ENCODE measurements around the gene S100Z. TPM values are rescaled to one million over a fixed set of nuclear protein-coding genes. Genes with fewer than 3 reads are reported as not detected.
"Not testable (repeated sequence)": the region's sequence is repeated elsewhere in the genome, so short reads cannot be mapped to it uniquely, and the experiment has no call there.

Gene S100Z
- total RNA-seq, 2 experiments from 2014 or later = 0.81 to 1.1 TPM

DNA sequence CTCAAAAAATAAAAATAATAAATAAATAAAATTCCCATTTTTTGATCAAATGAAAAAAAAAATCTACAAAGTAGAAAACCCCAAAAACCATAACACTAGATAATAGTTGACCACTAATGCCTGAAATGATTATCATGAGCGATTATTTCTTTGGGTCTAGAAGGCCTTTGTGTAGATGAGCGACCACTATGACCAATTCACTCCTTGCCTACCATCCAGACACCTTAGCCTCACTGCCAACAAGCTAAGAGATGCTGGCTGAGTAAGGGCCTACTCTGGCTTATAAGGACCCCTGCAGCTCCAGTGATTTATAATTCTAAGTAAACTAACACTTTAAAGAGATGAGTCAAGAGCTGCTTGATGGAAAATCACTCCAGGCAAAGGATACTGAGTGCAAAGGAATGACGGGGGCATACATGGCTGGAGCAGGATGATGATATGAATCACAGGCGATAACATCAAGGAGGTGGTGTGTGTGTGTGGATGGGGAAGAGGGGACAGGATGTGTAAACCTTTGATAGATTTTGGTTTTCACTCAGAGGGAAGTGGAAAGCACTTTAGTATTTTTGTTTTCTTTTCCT lies 35.7 kb upstream of the S100Z start:
- Mint-ChIP-seq H3K4me1 (ENCODE audit: low read depth) (peaks cover 7% of the 10 kb centered on the region), H3K27me3 (ENCODE audit: low read depth) (peaks cover 11% of the 10 kb centered on the region), H3K9me3 (no peaks in the 10 kb centered on the region), H3K27ac (no peak overlapping the region), H3K36me3 (ENCODE audit: low read depth) (no peaks in the 10 kb centered on the region), H3K4me3 (no peak overlapping the region)
- intact Hi-C loops (cut with micrococcal nuclease) = no loop called here
- CTCF ChIA-PET = no interaction called here
- DNase-seq = no peak

- Mint-ChIP-seq H3K36me3 (ENCODE audit: low read depth) (no peaks in the 10 kb centered on the region), H3K9me3 (no peaks in the 10 kb centered on the region), H3K27ac (no peak overlapping the region), H3K4me3 (no peak overlapping the region), H3K27me3 (ENCODE audit: low read depth) (peaks cover 11% of the 10 kb centered on the region), H3K4me1 (ENCODE audit: low read depth) (peaks cover 16% of the 10 kb centered on the region)
- no peak for DNase-seq
- intact Hi-C loops (cut with micrococcal nuclease) = no loop called here
- CTCF ChIA-PET = interaction anchor here (1.0 to 1.6 kb wide), 2 partner anchors 9 to 329 kb away, joined by 3 to 4 read pairs; no protein-coding TSS in a partner anchor
Measured at GRCh38 chr5:76816110-76816831, 33.5 kb upstream of the S100Z start.

- peak; percentile 67 for DNase-seq
- Mint-ChIP-seq H3K4me1 (ENCODE audit: low read depth) (peaks cover 16% of the 10 kb centered on the region), H3K27ac (no peak within 1 kb of the TSS), H3K36me3 (ENCODE audit: low read depth) (peaks cover 2% of the 10 kb centered on the region), H3K4me3 (peak within 1 kb of the TSS; percentile 80), H3K9me3 (no peaks in the 10 kb centered on the region), H3K27me3 (ENCODE audit: low read depth) (peaks cover 11% of the 10 kb centered on the region)
- intact Hi-C loops (cut with micrococcal nuclease) = loop anchor here (1.0 to 2.0 kb wide), 4 partner anchors 28 to 211 kb away; partner anchors contain the start of genes AGGF1 and S100Z
- CTCF ChIA-PET = interaction anchor here (1.0 to 1.5 kb wide), 4 partner anchors 21 to 219 kb away, joined by 3 to 7 read pairs (median 3); no protein-coding TSS in a partner anchor
Measured at GRCh38 chr5:76818844-76819831, 30.7 kb upstream of the S100Z start, which contains the start of gene F2RL1. Gene F2RL1 (plus strand): TSS chr5:76819030. CDS start chr5:76819183, 153 bp downstream.

DNA sequence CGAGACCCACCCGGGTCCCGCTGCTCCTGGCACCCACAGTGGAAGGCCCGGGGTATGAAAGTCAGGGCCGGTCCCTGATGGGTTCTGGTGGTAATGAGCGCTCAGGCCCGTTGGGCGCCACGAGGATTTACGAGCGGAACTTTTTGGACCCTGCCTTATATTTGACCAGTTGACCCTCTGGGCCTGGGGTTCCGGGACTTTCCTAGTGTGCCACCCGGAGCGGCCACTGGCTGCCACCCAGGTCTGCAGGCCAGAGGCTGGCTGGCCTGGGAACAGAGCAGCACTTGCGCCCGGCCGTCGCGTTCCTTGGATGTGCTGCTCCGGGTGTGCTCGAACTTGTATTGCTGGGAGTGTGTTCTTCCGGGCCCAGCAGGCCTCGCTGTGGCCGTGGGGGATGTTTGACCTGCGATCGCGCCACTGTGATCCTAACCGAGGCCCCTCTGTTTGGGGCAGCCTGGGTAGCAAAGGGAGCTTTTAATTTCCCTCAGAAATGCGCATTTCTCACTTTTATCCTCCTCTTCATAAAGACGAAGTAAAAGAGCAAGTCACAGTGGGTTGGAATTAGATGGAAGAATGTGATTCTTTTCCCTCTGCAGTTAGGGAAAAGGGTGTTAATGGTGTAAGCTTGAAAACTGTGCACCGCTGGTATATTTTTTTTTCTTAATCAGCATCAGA lies 29.8 kb upstream of the S100Z start:
- Mint-ChIP-seq H3K36me3 (ENCODE audit: low read depth) (peaks cover 2% of the 10 kb centered on the region), H3K4me1 (ENCODE audit: low read depth) (peaks cover 16% of the 10 kb centered on the region), H3K27me3 (ENCODE audit: low read depth) (peaks cover 11% of the 10 kb centered on the region), H3K4me3 (peak overlapping the region; percentile 80), H3K9me3 (no peaks in the 10 kb centered on the region), H3K27ac (no peak overlapping the region)
- CTCF ChIA-PET = interaction anchor here (1.1 to 1.5 kb wide), 3 partner anchors 21 to 46 kb away, joined by 3 to 7 read pairs (median 3); no protein-coding TSS in a partner anchor
- intact Hi-C loops (cut with micrococcal nuclease) = loop anchor here (1.0 to 2.0 kb wide), 3 partner anchors 29 to 210 kb away; partner anchors contain the start of genes AGGF1 and S100Z
- no peak for DNase-seq

- peaks cover 2% of the 10 kb centered on the region for H3K36me3 Mint-ChIP-seq (ENCODE audit: low read depth)
- CTCF ChIA-PET = interaction anchor here (1.1 kb wide), 1 partner anchor 28 kb away, joined by 3 read pairs; no protein-coding TSS in a partner anchor
- peaks cover 16% of the 10 kb centered on the region for H3K4me1 Mint-ChIP-seq (ENCODE audit: low read depth)
- H3K4me3 Mint-ChIP-seq = peak overlapping the region; percentile 9
- no peak overlapping the region for H3K27ac Mint-ChIP-seq
- intact Hi-C loops (cut with micrococcal nuclease) = no loop called here
- H3K27me3 Mint-ChIP-seq (ENCODE audit: low read depth) = peaks cover 11% of the 10 kb centered on the region
- no peak for DNase-seq
- no peaks in the 10 kb centered on the region for H3K9me3 Mint-ChIP-seq
Measured at GRCh38 chr5:76820526-76820890, 29.3 kb upstream of the S100Z start.

DNA sequence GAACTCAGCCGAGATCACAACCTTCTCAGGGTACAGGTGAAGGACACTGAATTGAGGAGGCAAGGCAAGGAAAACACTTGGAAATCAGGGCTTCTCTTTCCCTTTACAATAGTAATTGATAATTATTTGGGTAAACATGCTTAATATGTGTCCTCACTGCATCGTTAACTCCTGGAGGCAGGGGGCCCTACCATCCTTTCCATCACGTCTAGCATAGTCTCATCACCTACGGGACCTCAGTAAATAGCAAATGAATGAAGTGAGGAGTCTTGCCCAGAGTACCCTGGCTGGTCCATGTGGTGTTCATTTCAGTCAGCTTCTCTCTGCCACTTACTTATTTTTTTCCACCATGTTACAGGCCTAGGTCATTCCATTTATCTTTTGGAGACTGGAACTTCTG lies 28.7 kb upstream of the S100Z start:
- DNase-seq = no peak
- Mint-ChIP-seq H3K27ac (no peak overlapping the region), H3K9me3 (no peaks in the 10 kb centered on the region), H3K36me3 (ENCODE audit: low read depth) (peaks cover 2% of the 10 kb centered on the region), H3K27me3 (ENCODE audit: low read depth) (peaks cover 11% of the 10 kb centered on the region), H3K4me1 (ENCODE audit: low read depth) (peaks cover 16% of the 10 kb centered on the region), H3K4me3 (no peak overlapping the region)
- intact Hi-C loops (cut with micrococcal nuclease) = no loop called here
- CTCF ChIA-PET = interaction anchor here (0.7 kb wide), 1 partner anchor 20 kb away, joined by 5 read pairs; no protein-coding TSS in a partner anchor

DNA sequence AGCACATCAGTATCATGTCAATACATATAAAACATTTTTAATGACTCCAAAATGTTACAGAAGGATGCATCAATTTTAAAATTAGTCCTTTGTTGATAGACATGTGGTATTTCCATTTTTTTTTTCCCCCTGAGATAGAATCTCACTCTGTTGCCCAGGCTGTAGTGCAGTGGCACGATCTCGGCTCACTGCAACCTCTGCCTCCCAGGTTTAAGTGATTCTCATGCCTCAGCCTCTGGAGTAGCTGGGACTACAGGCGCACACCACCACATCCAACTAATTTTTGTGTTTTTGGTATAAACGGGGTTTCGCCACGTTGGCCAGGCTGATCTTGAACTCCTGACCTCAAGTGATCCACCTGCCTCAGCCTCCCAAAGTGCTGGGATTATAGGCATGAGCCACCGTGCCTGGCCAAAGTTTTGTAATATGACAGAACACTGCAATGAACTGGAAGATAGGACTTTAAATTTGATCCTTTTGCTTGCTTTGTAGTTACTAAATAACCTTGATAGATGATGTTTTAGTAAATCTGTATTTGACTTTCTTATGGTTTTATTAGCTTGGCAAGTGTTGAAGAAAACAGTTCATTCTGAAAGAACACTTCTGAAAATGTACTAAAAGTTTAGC lies 27.6 kb upstream of the S100Z start:
- intact Hi-C loops (cut with micrococcal nuclease); H3K36me3 Mint-ChIP-seq (ENCODE audit: low read depth); H3K4me3 Mint-ChIP-seq; H3K9me3 Mint-ChIP-seq; H3K27ac Mint-ChIP-seq; DNase-seq: not testable (repeated sequence)
- Mint-ChIP-seq H3K4me1 (ENCODE audit: low read depth) (peaks cover 16% of the 10 kb centered on the region), H3K27me3 (ENCODE audit: low read depth) (peaks cover 11% of the 10 kb centered on the region)
- CTCF ChIA-PET = interaction anchor here (0.6 to 0.7 kb wide), 2 partner anchors 19 to 402 kb away, joined by 5 to 6 read pairs; no protein-coding TSS in a partner anchor

DNA sequence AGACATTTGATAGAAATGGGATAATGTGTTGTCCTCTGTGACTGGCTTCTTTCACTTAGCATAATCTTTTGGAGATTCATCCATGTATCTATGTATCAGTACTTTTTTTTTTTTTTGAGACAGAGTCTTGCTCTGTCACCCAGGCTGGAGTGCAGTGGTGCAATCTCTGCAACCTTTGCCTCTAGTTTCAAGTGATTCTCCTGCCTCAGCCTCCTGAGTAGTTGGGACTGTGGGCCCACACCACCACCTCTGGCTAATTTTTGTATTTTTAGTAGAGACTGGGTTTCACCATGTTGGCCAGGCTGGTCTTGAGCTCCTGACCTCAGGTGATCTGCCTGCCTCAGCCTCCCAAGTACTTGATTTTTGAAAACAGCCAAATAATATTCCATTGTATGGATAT lies 23.4 kb upstream of the S100Z start:
- H3K27ac Mint-ChIP-seq; intact Hi-C loops (cut with micrococcal nuclease); H3K27me3 Mint-ChIP-seq (ENCODE audit: low read depth); CTCF ChIA-PET; H3K36me3 Mint-ChIP-seq (ENCODE audit: low read depth); H3K4me3 Mint-ChIP-seq; H3K9me3 Mint-ChIP-seq; H3K4me1 Mint-ChIP-seq (ENCODE audit: low read depth); DNase-seq: not testable (repeated sequence)

GRCh38 chr5:76831110-76831452 lies 18.7 kb upstream of the S100Z start:
- no peaks in the 10 kb centered on the region for H3K9me3 Mint-ChIP-seq
- CTCF ChIA-PET = no interaction called here
- H3K4me1 Mint-ChIP-seq (ENCODE audit: low read depth) = peaks cover 8% of the 10 kb centered on the region
- H3K27ac Mint-ChIP-seq = no peak overlapping the region
- peaks cover 5% of the 10 kb centered on the region for H3K36me3 Mint-ChIP-seq (ENCODE audit: low read depth)
- intact Hi-C loops (cut with micrococcal nuclease) = no loop called here
- H3K27me3 Mint-ChIP-seq (ENCODE audit: low read depth) = no peaks in the 10 kb centered on the region
- peak; percentile 64 for DNase-seq
- no peak overlapping the region for H3K4me3 Mint-ChIP-seq

DNA sequence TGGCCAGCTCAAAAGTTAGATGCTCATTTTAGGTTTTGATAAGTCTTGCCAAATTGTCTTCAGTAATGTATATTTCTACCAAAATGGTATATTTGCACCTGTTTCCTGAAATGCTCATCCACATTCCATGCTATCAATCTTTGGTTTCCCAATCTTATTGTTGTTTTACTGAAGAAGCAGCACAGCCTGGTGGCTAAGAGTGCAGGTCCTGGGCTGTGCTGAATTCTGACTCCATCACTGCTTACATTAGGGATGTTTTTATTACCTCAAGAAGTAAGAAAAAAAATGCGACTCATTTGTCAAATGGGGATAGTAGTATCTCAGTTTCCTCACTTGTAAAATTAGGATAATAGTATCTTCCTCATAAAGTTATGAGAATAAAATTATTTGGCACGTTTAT lies 13.6 kb upstream of the S100Z start:
- CTCF ChIA-PET = no interaction called here
- H3K27me3 Mint-ChIP-seq (ENCODE audit: low read depth) = no peaks in the 10 kb centered on the region

GRCh38 chr5:76836585-76836984 lies 13.2 kb upstream of the S100Z start:
- H3K9me3 Mint-ChIP-seq = no peaks in the 10 kb centered on the region

More for the DNA sequence above, 13.6 kb upstream of the S100Z start:
- Mint-ChIP-seq H3K27ac (no peak overlapping the region), H3K4me3 (no peak overlapping the region), H3K36me3 (ENCODE audit: low read depth) (peaks cover 5% of the 10 kb centered on the region), H3K4me1 (ENCODE audit: low read depth) (peaks cover 1% of the 10 kb centered on the region), H3K9me3 (no peaks in the 10 kb centered on the region)
- intact Hi-C loops (cut with micrococcal nuclease) = no loop called here
- no peak for DNase-seq

More at GRCh38 chr5:76836585-76836984, 13.2 kb upstream of the S100Z start:
- CTCF ChIA-PET = interaction anchor here (0.6 kb wide), 1 partner anchor 289 kb away, joined by 4 read pairs; no protein-coding TSS in a partner anchor
- no peak for DNase-seq
- peaks cover 5% of the 10 kb centered on the region for H3K36me3 Mint-ChIP-seq (ENCODE audit: low read depth)
- no peak overlapping the region for H3K27ac Mint-ChIP-seq
- no peaks in the 10 kb centered on the region for H3K4me1 Mint-ChIP-seq (ENCODE audit: low read depth)
- intact Hi-C loops (cut with micrococcal nuclease) = no loop called here
- H3K27me3 Mint-ChIP-seq (ENCODE audit: low read depth) = no peaks in the 10 kb centered on the region
- H3K4me3 Mint-ChIP-seq = no peak overlapping the region
